GDM1 (cell line): ENCODE results near the gene RTTN.

Experiments used
- DNase-seq: peaks from one replicate; lab custom pipeline; 2025; lab: John Stamatoyannopoulos, UW

The RTTN gene

GRCh38 chr18:70024829-70025228 lies 180.7 kb downstream of the RTTN start:
- no peak for DNase-seq

- DNase-seq: no peak
These were observed 181.4 kb downstream of the RTTN start for GRCh38 chr18:70024093-70024492.

GRCh38 chr18:70022636-70023035 lies 182.9 kb downstream of the RTTN start:
- no peak for DNase-seq

- no peak for DNase-seq
These were observed 184.0 kb downstream of the RTTN start for GRCh38 chr18:70021498-70021897.

- no peak for DNase-seq
These were observed 184.4 kb downstream of the RTTN start for GRCh38 chr18:70021043-70021442.

DNA sequence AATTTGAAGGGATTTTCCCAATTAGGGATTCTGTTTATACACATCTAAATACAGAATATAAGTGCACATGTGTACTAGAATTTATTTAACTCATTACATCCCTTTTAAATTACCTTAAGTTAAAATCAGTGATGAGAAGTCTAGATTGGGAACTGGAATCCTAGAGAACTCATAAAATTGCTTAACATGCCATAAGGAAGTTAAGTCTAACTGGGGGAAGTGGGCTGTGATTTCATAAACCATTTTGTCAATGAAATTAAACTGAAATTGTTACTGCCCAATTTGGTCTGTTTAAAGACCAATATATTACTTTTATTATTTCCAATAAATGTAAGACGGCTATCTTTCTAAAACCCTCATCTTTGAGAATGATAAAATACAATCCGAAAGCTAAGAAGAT lies 185.5 kb downstream of the RTTN start:
- no peak for DNase-seq

GRCh38 chr18:70019136-70019535 lies 186.4 kb downstream of the RTTN start:
- DNase-seq: no peak

DNA sequence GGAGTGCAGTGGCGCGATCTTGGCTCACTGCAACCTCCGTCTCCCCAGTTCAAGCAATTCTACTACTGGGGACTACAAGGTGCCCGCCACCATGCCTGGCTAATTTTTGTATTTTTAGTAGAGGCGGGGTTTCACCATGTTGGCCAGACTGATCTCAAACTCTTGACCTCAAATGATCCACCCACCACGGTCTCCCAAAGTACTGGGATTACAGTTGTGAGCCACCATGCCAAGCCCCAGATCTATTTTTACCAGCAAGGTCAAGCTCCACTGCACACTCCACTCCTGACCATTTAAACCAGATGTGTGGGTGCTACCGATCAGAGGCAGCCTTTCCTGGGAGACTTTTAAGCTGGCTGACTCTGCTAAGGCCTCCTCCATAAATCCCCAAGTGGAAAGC lies 190.4 kb downstream of the RTTN start:
- no peak for DNase-seq

DNA sequence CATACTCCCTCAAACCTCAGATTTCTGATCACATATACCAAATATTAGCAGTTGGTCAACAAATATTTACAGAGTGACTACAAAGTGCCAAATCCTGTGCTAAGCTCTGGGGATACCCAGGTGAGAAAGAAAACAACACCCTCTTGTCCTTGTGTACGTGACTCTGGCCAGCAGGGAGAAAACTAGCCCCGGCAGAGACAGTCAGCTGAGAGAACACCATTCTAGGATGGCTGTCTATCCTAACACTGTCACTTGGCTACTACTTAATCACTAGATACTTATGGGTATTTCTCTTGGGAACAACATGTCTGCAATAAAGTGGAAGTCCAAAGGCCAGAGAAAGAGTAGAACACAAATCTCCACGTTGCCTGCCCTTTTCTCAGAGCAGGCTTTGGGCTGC lies 199.9 kb downstream of the RTTN start:
- DNase-seq: no peak

DNA sequence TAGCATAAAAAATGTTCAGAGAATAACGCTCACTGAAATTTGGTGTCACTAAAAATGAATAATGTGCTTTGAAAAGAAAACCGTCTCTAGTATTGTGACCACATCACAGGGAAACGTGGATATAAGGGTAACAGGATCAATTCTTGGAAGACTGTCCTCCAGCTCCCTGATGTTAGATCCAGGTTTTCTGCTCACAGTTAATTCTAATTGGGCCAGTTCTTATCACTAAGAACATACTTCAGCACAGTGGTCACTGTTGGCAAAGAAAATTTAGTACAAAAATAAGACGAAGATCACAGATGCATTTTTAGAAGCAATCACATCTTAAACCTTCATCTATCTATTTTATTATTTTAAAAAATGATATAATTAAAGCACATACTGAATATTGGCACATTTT lies 200.8 kb downstream of the RTTN start:
- no peak for DNase-seq

DNA sequence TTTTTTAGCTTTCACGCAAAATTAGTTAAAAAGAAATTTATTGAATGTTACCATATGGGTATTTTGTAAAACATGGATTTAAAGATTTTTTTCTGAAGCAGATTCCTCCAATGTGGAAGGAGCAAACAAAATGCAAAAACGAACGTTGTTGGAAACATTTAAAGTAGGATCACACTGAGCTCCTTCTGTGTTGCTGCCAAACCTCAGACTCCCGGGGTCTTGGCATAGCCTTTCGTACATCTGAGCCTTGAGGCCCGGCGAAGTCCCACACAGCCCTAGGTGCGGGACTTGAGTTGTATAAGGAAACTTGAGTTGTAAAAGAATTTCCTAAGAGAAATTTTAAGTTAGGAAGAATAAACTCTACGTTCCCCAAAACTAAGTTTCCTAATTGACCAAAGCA lies 205.8 kb downstream of the RTTN start:
- no peak for DNase-seq

DNA sequence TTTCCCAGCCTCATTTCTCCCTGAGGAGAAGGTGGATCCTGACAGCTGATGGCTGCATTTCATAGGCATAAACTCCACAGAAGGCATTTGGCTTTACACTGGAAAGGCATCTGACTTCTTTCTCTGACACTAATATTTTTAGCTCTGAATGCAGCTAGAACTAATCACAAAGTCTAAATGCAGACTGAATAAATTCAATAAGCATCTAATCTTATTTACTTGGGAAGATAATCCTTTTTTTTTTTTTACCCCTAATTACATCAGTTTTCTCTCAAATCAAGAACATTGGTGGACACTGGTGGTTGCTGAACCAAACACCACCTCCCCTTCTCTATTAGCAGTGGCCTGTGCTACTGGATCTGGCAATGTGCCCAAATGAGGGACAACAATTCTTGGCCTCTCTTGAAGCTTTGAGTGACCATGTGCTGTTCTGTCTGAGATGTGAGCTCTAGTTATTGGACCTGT lies 206.9 kb downstream of the RTTN start:
- DNase-seq: no peak

GRCh38 chr18:69996951-69997798 lies 208.3 kb downstream of the RTTN start:
- no peak for DNase-seq

GRCh38 chr18:69996417-69996816 lies 209.1 kb downstream of the RTTN start:
- DNase-seq: no peak

DNA sequence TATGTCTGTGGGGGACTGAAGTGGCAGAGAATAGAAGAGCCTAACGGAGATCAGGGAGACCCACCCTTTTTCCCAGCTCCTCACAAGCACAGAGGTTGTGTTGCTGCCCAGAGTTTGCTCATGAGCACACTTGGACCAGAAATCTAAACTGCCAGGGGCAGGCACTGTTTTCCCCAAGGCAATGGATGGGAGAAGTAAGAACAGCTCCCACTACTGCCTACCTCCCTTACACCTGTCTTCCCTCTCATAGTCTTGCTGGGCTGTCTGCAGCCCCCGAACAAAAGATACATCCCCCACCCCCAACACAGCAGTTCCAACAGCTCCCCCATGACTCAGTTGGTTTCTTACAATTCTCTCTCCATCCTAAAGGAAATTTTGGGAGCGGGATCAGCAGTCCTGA lies 209.7 kb downstream of the RTTN start:
- no peak for DNase-seq

GRCh38 chr18:69992776-69993175 lies 212.7 kb downstream of the RTTN start:
- DNase-seq: no peak

- DNase-seq: no peak
These were observed 217.6 kb downstream of the RTTN start for GRCh38 chr18:69987870-69988269.

DNA sequence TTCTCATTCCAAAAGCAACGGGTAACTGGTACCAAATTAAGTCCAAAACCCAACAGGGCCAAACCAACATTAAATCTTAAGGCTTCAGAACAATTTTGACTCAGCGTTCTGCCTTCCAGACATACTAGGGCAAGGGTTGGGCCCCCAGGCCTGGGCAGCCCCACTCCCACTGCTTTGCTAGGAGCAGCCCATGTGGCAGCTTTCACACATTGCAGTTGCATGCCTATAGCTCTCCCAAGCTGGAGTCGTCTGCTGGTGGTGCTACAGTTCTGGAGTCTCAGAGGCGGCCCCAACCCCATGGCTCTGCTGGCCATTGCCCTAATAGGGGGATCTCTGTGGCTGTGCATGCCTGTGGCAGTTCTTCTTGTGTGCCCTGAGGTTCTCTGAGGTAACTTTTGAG lies 220.2 kb downstream of the RTTN start:
- DNase-seq: no peak

DNA sequence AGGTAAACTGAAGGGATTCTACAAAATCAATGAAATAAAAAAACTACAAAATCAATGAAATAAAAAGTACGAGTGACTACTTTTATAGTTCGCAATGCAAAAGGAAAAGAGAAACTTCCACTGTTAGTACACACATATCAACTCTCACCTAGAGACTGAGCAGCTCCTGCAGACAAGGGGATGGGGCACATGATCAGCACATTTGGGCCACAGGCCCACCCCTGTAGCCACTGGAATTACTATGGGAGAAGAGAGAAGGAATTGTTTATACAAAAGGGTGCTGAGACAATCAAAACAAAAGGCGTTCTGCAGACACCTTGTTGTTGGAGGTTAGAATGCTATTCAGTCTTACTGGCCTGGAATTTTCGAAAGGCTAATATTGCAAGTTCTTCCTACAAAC lies 223.1 kb downstream of the RTTN start:
- no peak for DNase-seq

DNA sequence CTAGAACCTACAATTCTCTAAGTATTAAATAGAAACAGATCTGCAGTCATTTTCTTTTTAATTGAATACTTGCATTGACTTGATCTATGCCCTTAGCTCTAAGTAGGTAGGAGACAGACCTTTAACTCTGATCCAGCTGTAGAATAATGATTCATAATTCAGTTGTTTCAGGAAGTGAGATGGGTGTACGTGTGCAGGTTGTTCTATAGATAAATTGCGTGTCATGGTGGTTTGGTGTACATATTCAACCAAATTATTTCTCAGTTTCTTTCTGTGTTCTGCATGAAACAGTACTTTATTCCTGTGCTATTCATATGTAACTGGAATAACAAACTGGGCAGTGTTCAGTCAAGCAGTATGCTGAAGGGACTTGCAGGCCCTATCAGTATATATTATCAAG lies 223.5 kb downstream of the RTTN start:
- DNase-seq: no peak

- DNase-seq: no peak
These were observed 224.3 kb downstream of the RTTN start for GRCh38 chr18:69980982-69981804.

GRCh38 chr18:69980509-69980908 lies 225.0 kb downstream of the RTTN start:
- DNase-seq: no peak
